Activated naive CD8-positive, alpha-beta T cell treated with anti-CD3 and anti-CD28 coated beads, Interleukin-2, amount 50 U/mL, for 16 hours (primary cell): ENCODE results near the gene CCDC142.
"Not testable (repeated sequence)": the region's sequence is repeated elsewhere in the genome, so short reads cannot be mapped to it uniquely, and the experiment has no call there.

Experiments
- DNase-seq: peaks from one replicate; pipeline ENCODE4 v3.0.0-alpha.2; 2020; ENCODE audit warnings: low read depth, low spot score

CCDC142 gene

GRCh38 chr2:74442483-74443297, 40.1 kb downstream of the CCDC142 start:
- not testable (repeated sequence) for DNase-seq

- no peak for DNase-seq
Measured at GRCh38 chr2:74441690-74442482, 40.9 kb downstream of the CCDC142 start, which contains the start of gene RTKN. TSS of gene RTKN (minus strand) at chr2:74441937. CDS start at chr2:74441816, 121 bp downstream.

- DNase-seq: no peak
Measured at GRCh38 chr2:74441170-74441689, 41.6 kb downstream of the CCDC142 start.

GRCh38 chr2:74440378-74441169, 42.2 kb downstream of the CCDC142 start:
- DNase-seq: no peak

- DNase-seq: no peak
Measured at GRCh38 chr2:74439803-74440377, 42.9 kb downstream of the CCDC142 start.

- no peak for DNase-seq
Measured at GRCh38 chr2:74439373-74439772, 43.4 kb downstream of the CCDC142 start.

- no peak for DNase-seq
Measured at GRCh38 chr2:74438248-74438647, 44.5 kb downstream of the CCDC142 start.

GRCh38 chr2:74436848-74437695, 45.7 kb downstream of the CCDC142 start:
- no peak for DNase-seq

- DNase-seq: no peak
Measured at GRCh38 chr2:74436111-74436805, 46.5 kb downstream of the CCDC142 start.

- DNase-seq: no peak
Measured at GRCh38 chr2:74430502-74430901, 52.3 kb downstream of the CCDC142 start.

- no peak for DNase-seq
Measured at GRCh38 chr2:74429487-74430451, 53.0 kb downstream of the CCDC142 start.

GRCh38 chr2:74428675-74429074, 54.1 kb downstream of the CCDC142 start:
- DNase-seq: no peak

- DNase-seq: no peak
Measured at GRCh38 chr2:74427551-74427950, 55.2 kb downstream of the CCDC142 start.

GRCh38 chr2:74426181-74426758, 56.5 kb downstream of the CCDC142 start:
- no peak for DNase-seq

GRCh38 chr2:74425523-74425922, 57.3 kb downstream of the CCDC142 start:
- DNase-seq: no peak

- no peak for DNase-seq
Measured at GRCh38 chr2:74424995-74425406, 57.8 kb downstream of the CCDC142 start.

GRCh38 chr2:74424139-74424992, 58.4 kb downstream of the CCDC142 start:
- DNase-seq: no peak
